NCI-H2171 treated with DMSO at 0.1 percent for 48 hours (cell line): ENCODE results near the gene MORN5.

ENCODE experiments used
- DNase-seq: peaks from one replicate; lab custom pipeline; 2025; lab: John Stamatoyannopoulos, UW

The MORN5 gene

GRCh38 chr9:122143876-122144405 lies 15.8 kb upstream of the MORN5 start:
- DNase-seq, result no peak

GRCh38 chr9:122144836-122145591 lies 14.7 kb upstream of the MORN5 start:
- DNase-seq, result no peak

GRCh38 chr9:122145592-122145863 lies 14.2 kb upstream of the MORN5 start:
- no peak for DNase-seq

GRCh38 chr9:122151267-122151828 lies 8.4 kb upstream of the MORN5 start:
- DNase-seq, result no peak

GRCh38 chr9:122155796-122156195 lies 3.9 kb upstream of the MORN5 start:
- DNase-seq, result no peak

- DNase-seq, result peak; percentile 16
These were observed 1.5 kb upstream of the MORN5 start for GRCh38 chr9:122158202-122158601.

- no peak for DNase-seq
These were observed 178 bp downstream of the MORN5 start for GRCh38 chr9:122159925-122160246.

- DNase-seq, result no peak
These were observed 2.7 kb downstream of the MORN5 start for GRCh38 chr9:122162415-122162814.

- DNase-seq, result no peak
These were observed 4.6 kb downstream of the MORN5 start for GRCh38 chr9:122164286-122164685.

- DNase-seq, result no peak
These were observed 8.6 kb downstream of the MORN5 start for GRCh38 chr9:122168356-122168755.

GRCh38 chr9:122172131-122172530 lies 12.4 kb downstream of the MORN5 start:
- no peak for DNase-seq

- DNase-seq, result no peak
These were observed 14.0 kb downstream of the MORN5 start for GRCh38 chr9:122173670-122174069.

- DNase-seq, result no peak
These were observed 17.2 kb downstream of the MORN5 start for GRCh38 chr9:122176916-122177315.

- no peak for DNase-seq
These were observed 19.5 kb downstream of the MORN5 start for GRCh38 chr9:122179054-122179689.

- DNase-seq, result no peak
These were observed 20.0 kb downstream of the MORN5 start for GRCh38 chr9:122179690-122180074.

GRCh38 chr9:122180633-122181032 lies 20.9 kb downstream of the MORN5 start:
- no peak for DNase-seq

GRCh38 chr9:122183501-122183900 lies 23.8 kb downstream of the MORN5 start:
- DNase-seq, result no peak

- no peak for DNase-seq
These were observed 24.8 kb downstream of the MORN5 start for GRCh38 chr9:122184551-122184950.

GRCh38 chr9:122186301-122186700 lies 26.6 kb downstream of the MORN5 start:
- DNase-seq, result no peak

GRCh38 chr9:122186777-122187470 lies 27.2 kb downstream of the MORN5 start:
- DNase-seq, result no peak

- no peak for DNase-seq
These were observed 28.7 kb downstream of the MORN5 start for GRCh38 chr9:122188369-122188768.

- no peak for DNase-seq
These were observed 31.1 kb downstream of the MORN5 start for GRCh38 chr9:122190597-122191381.
